MM.1S (cell line): ENCODE data around the gene ANKEF1.

Source experiments
- EZH2 ChIP-seq: fragments of 300-600 bp; sonication (generic); optimal IDR thresholded peaks from 2 replicates; pipeline ENCODE3; 2017; ENCODE audit warnings: low read depth, mild to moderate bottlenecking, antibody characterized with exemption, low read length, mixed read lengths
- TF ChIP-seq, protein P1 (sequence below): fragments of 300-600 bp; sonication (generic); IDR thresholded peaks from 2 replicates; pipeline ENCODE4 v1.5.1; 2016; ENCODE audit warnings: antibody characterized with exemption, low read length, mixed read lengths

DNA sequence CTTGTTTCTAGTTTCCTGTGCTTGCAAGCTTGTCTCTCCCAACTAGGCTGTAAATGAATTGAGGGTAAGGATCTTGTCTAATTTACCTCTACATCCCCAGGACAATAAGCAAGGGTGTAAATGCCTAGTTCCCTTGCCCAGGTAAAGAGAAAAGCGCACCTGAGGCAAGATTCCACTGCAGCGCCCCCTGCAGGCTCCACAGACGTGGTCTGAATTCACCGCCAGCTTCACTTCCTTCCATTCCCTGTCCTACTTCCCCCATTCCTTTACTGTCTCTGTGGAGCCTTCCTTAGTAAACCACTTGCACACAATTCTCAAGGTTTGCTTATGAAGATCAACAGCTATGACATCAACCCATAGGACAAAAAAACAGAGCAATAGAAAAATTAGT, 42.3 kb downstream of the ANKEF1 start:
- TF ChIP-seq, protein P1, sequence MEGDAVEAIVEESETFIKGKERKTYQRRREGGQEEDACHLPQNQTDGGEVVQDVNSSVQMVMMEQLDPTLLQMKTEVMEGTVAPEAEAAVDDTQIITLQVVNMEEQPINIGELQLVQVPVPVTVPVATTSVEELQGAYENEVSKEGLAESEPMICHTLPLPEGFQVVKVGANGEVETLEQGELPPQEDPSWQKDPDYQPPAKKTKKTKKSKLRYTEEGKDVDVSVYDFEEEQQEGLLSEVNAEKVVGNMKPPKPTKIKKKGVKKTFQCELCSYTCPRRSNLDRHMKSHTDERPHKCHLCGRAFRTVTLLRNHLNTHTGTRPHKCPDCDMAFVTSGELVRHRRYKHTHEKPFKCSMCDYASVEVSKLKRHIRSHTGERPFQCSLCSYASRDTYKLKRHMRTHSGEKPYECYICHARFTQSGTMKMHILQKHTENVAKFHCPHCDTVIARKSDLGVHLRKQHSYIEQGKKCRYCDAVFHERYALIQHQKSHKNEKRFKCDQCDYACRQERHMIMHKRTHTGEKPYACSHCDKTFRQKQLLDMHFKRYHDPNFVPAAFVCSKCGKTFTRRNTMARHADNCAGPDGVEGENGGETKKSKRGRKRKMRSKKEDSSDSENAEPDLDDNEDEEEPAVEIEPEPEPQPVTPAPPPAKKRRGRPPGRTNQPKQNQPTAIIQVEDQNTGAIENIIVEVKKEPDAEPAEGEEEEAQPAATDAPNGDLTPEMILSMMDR = peak; percentile 40
- TF ChIP-seq EZH2 = no peak
